ENCODE results near the gene JMJD8. TPM values are rescaled to one million over a fixed set of nuclear protein-coding genes. Genes with fewer than 3 reads are reported as not detected.
A peak's percentile ranks its signal among the peaks of the same experiment; 100 is the strongest.

JMJD8 gene
- total and polyA plus RNA-seq, 2 donors from 2014 or later = 75.0 to 80.4 TPM

GRCh38 chr16:676565-676902 lies 7.6 kb downstream of the JMJD8 start:
- TF ChIP-seq CTCF (IDR thresholded peaks at IDR 0.05; ENCODE audit: borderline replicate concordance, extremely low read depth, insufficient read depth) = no peak
- H3K27me3 ChIP-seq (ENCODE audit: control insufficient read depth, insufficient read depth, low read length) = no peaks in the 10 kb centered on the region
- no peak overlapping the region for H3K4me3 ChIP-seq (ENCODE audit: low read length in 3 of 3)
- intact Hi-C loops (cut with DNase I) = no loop called here
- H3K9ac ChIP-seq (ENCODE audit: low read length in 3 of 3) = no peak overlapping the region
- H3K36me3 ChIP-seq (ENCODE audit: control insufficient read depth in 2 of 3, insufficient read depth in 3 of 3, low read length in 3 of 3) = peaks cover 0 to 10% (median 3%) of the 10 kb centered on the region in 3 donors
- H3K4me1 ChIP-seq (ENCODE audit: control insufficient read depth in 2 of 3, insufficient read depth in 2 of 3, low read depth in 1 of 3, low read length in 3 of 3) = peaks cover 0 to 18% (median 6%) of the 10 kb centered on the region in 3 donors
- no peak for DNase-seq
- FAIRE-seq = no peak
- H3K9me3 ChIP-seq (ENCODE audit: control insufficient read depth in 2 of 3, insufficient read depth in 1 of 3, low read length in 3 of 3) = no peaks in the 10 kb centered on the region
- H3K27ac ChIP-seq (ENCODE audit: low read depth in 2 of 2, low read length in 2 of 2) = no peak overlapping the region

GRCh38 chr16:675884-676564 lies 8.1 kb downstream of the JMJD8 start:
- Histone ChIP-seq H3K9ac (ENCODE audit: low read length in 3 of 3) (no peak overlapping the region), H3K27me3 (ENCODE audit: control insufficient read depth, insufficient read depth, low read length) (no peaks in the 10 kb centered on the region), H3K27ac (ENCODE audit: low read depth in 2 of 2, low read length in 2 of 2) (no peak overlapping the region), H3K4me3 (ENCODE audit: low read length in 3 of 3) (no peak overlapping the region), H3K9me3 (ENCODE audit: control insufficient read depth in 2 of 3, insufficient read depth in 1 of 3, low read length in 3 of 3) (no peaks in the 10 kb centered on the region), H3K4me1 (ENCODE audit: control insufficient read depth in 2 of 3, insufficient read depth in 2 of 3, low read depth in 1 of 3, low read length in 3 of 3) (peaks cover 0 to 13% (median under 1%) of the 10 kb centered on the region in 3 donors), H3K36me3 (ENCODE audit: control insufficient read depth in 2 of 3, insufficient read depth in 3 of 3, low read length in 3 of 3) (peaks cover 0 to 10% (median under 1%) of the 10 kb centered on the region in 3 donors)
- intact Hi-C loops (cut with DNase I) = no loop called here
- DNase-seq (no peak), FAIRE-seq (no peak)
- TF ChIP-seq CTCF (IDR thresholded peaks at IDR 0.05; ENCODE audit: borderline replicate concordance, extremely low read depth, insufficient read depth) = no peak

GRCh38 chr16:674968-675883 lies 8.9 kb downstream of the JMJD8 start, which contains the start of gene RHBDL1:
TSS of gene RHBDL1 (plus strand) at chr16:675671. CDS start at chr16:675791, 120 bp downstream.
- FAIRE-seq = no peak
- peaks cover 0 to 10% (median 0%) of the 10 kb centered on the region in 3 donors for H3K4me1 ChIP-seq (ENCODE audit: control insufficient read depth in 2 of 3, insufficient read depth in 2 of 3, low read depth in 1 of 3, low read length in 3 of 3)
- no peak within 1 kb of the TSS for H3K27ac ChIP-seq (ENCODE audit: low read depth in 2 of 2, low read length in 2 of 2)
- no peak for TF ChIP-seq CTCF (IDR thresholded peaks at IDR 0.05; ENCODE audit: borderline replicate concordance, extremely low read depth, insufficient read depth)
- intact Hi-C loops (cut with DNase I) = no loop called here
- H3K9ac ChIP-seq (ENCODE audit: low read length in 3 of 3) = no peak within 1 kb of the TSS
- peak within 1 kb of the TSS in 1 of 3 donors; percentile 32 for H3K4me3 ChIP-seq (ENCODE audit: low read length in 3 of 3)
- H3K36me3 ChIP-seq (ENCODE audit: control insufficient read depth in 2 of 3, insufficient read depth in 3 of 3, low read length in 3 of 3) = peaks cover 0 to 10% (median 9%) of the 10 kb centered on the region in 3 donors
- no peaks in the 10 kb centered on the region for H3K9me3 ChIP-seq (ENCODE audit: control insufficient read depth in 2 of 3, insufficient read depth in 1 of 3, low read length in 3 of 3)
- DNase-seq = peak in 4 of 5 donors; percentile 42 to 77 (median 58)
- no peaks in the 10 kb centered on the region for H3K27me3 ChIP-seq (ENCODE audit: control insufficient read depth, insufficient read depth, low read length)

Measured in kidney (tissue), 14 donors.